Parathyroid adenoma (tissue), 2 donors: ENCODE measurements around the gene SCARF2.

Experiments
- H2AFZ ChIP-seq: fragments of 300-600 bp; sonication (generic); one replicate; pipeline ENCODE4 v1.7.0; 2017; ENCODE audit warnings: antibody characterized with exemption, mild to moderate bottlenecking
- H3K27ac ChIP-seq: fragments of 300-600 bp; sonication (generic); one replicate; pipeline ENCODE4 v1.7.0; 2017
- H3K27me3 ChIP-seq: fragments of 300-600 bp; sonication (generic); one replicate; pipeline ENCODE4 v1.7.0; 2017; ENCODE audit warnings: low read length; ENCODE audit not compliant: control insufficient read depth, insufficient read depth
- H3K36me3 ChIP-seq: fragments of 300-600 bp; sonication (generic); one replicate; pipeline ENCODE4 v1.7.0; 2017; ENCODE audit warnings: low read length; ENCODE audit not compliant: control insufficient read depth, insufficient read depth
- H3K4me1 ChIP-seq: fragments of 300-600 bp; sonication (generic); one replicate; pipeline ENCODE4 v1.7.0; 2017; ENCODE audit warnings: control low read depth
- H3K4me2 ChIP-seq: fragments of 300-600 bp; sonication (generic); one replicate; pipeline ENCODE4 v1.7.0; 2017; ENCODE audit warnings: low read length
- H3K4me3 ChIP-seq: fragments of 300-600 bp; sonication (generic); one replicate; pipeline ENCODE4 v1.7.0; 2017; ENCODE audit warnings: low read depth, low read length
- H3K79me2 ChIP-seq: fragments of 300-600 bp; sonication (generic); one replicate; pipeline ENCODE4 v1.7.0; 2017; ENCODE audit warnings: control low read depth
- H3K9ac ChIP-seq: fragments of 300-600 bp; sonication (generic); one replicate; pipeline ENCODE4 v1.7.0; 2017; ENCODE audit warnings: mild to moderate bottlenecking
- H3K9me3 ChIP-seq: fragments of 300-600 bp; sonication (generic); one replicate; pipeline ENCODE4 v1.7.0; 2017; ENCODE audit warnings: low read length; ENCODE audit not compliant: control insufficient read depth
- CTCF ChIP-seq: fragments of 300-600 bp; sonication (generic); IDR thresholded peaks from one replicate; pipeline ENCODE4 v1.7.0; 2017; ENCODE audit warnings: antibody characterized with exemption, mild to moderate bottlenecking
- donor health status: primary hyperparathyroidism.

Gene SCARF2

GRCh38 chr22:20450551-20450906 lies 12.9 kb upstream of the SCARF2 start:
- no peak for TF ChIP-seq CTCF
- H3K4me2 ChIP-seq, result no peak overlapping the region
- H3K27ac ChIP-seq, result no peak overlapping the region
- H2AFZ ChIP-seq, result no peak overlapping the region
- H3K4me1 ChIP-seq, result no peaks in the 10 kb centered on the region
- no peaks in the 10 kb centered on the region for H3K9me3 ChIP-seq
- H3K4me3 ChIP-seq, result no peak overlapping the region
- H3K27me3 ChIP-seq, result no peaks in the 10 kb centered on the region
- no peaks in the 10 kb centered on the region for H3K36me3 ChIP-seq
- H3K9ac ChIP-seq, result no peak overlapping the region
- no peaks in the 10 kb centered on the region for H3K79me2 ChIP-seq

DNA sequence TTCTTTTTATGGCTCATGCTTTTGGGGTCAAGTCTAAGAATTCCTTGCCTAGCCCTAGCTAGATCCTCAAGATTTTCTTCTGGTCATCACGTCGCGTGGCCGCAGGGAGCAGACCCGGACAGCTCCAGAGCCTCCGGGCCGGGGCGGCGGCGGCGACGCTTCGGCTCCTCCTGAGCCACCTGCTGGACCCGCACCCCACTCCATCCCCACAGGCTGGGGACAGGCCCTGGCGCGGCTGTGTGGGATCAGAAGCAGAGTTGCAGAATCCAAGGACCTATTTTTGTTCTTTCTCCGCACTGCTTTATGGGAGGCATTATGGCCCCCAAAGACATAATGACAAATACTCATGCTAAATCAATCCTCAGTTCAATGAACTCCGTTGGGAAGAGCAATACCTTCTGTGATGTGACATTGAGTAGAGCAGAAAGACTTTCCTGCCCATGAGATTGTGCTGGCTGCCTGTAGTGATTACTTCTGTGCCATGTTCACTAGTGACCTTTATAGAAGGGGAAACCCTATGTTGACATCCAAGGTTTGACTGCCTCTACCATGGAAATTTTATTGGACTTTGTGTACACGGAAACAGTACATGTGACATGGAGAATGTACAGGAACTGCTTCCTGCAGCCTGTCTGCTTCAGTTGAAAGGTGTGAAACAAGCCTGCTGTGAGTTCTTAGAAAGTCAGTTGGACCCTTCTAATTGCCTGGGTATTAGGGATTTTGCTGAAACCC lies 12.4 kb upstream of the SCARF2 start:
- H3K36me3 ChIP-seq, result no peaks in the 10 kb centered on the region
- no peak for TF ChIP-seq CTCF
- no peak overlapping the region for H3K9ac ChIP-seq
- H3K4me1 ChIP-seq, result no peaks in the 10 kb centered on the region
- H3K27me3 ChIP-seq, result no peaks in the 10 kb centered on the region
- no peaks in the 10 kb centered on the region for H3K79me2 ChIP-seq
- H3K4me3 ChIP-seq, result no peak overlapping the region
- no peak overlapping the region for H3K27ac ChIP-seq
- H3K4me2 ChIP-seq, result no peak overlapping the region
- H3K9me3 ChIP-seq, result no peaks in the 10 kb centered on the region
- no peak overlapping the region for H2AFZ ChIP-seq

DNA sequence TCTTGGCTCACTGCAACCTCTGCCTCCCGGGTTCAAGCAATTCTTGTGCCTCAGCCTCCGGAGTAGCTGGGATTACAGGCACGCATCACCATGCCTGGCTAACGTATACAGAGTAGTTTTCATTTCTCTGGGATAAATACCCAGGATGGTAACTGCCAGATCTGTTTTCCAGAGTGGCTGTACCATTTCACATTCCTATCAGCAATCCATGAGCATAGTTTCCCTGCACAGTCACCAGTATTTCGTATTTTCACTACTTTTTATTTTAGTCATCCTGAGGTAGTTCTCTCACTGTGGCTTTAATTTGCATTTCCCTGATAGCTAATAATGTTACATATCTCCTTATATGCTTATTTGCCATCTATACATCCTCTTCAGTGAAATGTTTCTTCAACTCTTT lies 11.0 kb upstream of the SCARF2 start:
- H2AFZ ChIP-seq, result no peak overlapping the region
- H3K27me3 ChIP-seq, result no peaks in the 10 kb centered on the region
- no peak for TF ChIP-seq CTCF
- H3K4me1 ChIP-seq, result no peaks in the 10 kb centered on the region
- no peaks in the 10 kb centered on the region for H3K9me3 ChIP-seq
- H3K4me2 ChIP-seq, result no peak overlapping the region
- no peaks in the 10 kb centered on the region for H3K36me3 ChIP-seq
- H3K4me3 ChIP-seq, result no peak overlapping the region
- H3K27ac ChIP-seq, result no peak overlapping the region
- no peak overlapping the region for H3K9ac ChIP-seq
- H3K79me2 ChIP-seq, result no peaks in the 10 kb centered on the region

GRCh38 chr22:20446383-20446970 lies 8.9 kb upstream of the SCARF2 start:
- H3K36me3 ChIP-seq, result no peaks in the 10 kb centered on the region
- H3K4me1 ChIP-seq, result no peaks in the 10 kb centered on the region

More at GRCh38 chr22:20446383-20446970, 8.9 kb upstream of the SCARF2 start:
- no peak for TF ChIP-seq CTCF
- no peak overlapping the region for H3K9ac ChIP-seq
- H3K79me2 ChIP-seq, result no peaks in the 10 kb centered on the region
- no peak overlapping the region for H2AFZ ChIP-seq
- no peak overlapping the region for H3K27ac ChIP-seq
- H3K4me2 ChIP-seq, result no peak overlapping the region
- no peaks in the 10 kb centered on the region for H3K27me3 ChIP-seq
- no peaks in the 10 kb centered on the region for H3K9me3 ChIP-seq
- H3K4me3 ChIP-seq, result no peak overlapping the region
